Stimulated activated CD8-positive, alpha-beta memory T cell treated with anti-CD3 and anti-CD28 coated beads, Interleukin-15, amount 100 ng/mL, for 48 hours (primary cell): ENCODE data around the gene RASGRF1.
"Not testable (repeated sequence)": the region's sequence is repeated elsewhere in the genome, so short reads cannot be mapped to it uniquely, and the experiment has no call there.

Experiments
- DNase-seq, 2 donors: peaks; one replicate each; pipeline ENCODE4 v3.0.0-alpha.2; 2020; ENCODE audit warnings: low read depth in 2 of 2

RASGRF1 gene

GRCh38 chr15:79036323-79036722 is 54.3 kb downstream of the RASGRF1 start:
- DNase-seq = no peak

GRCh38 chr15:79035814-79036213 is 54.8 kb downstream of the RASGRF1 start:
- no peak for DNase-seq

- no peak for DNase-seq
Observed at GRCh38 chr15:79035111-79035601, 55.4 kb downstream of the RASGRF1 start.

GRCh38 chr15:79034284-79034683 is 56.3 kb downstream of the RASGRF1 start:
- DNase-seq = no peak

- DNase-seq = no peak
Observed at GRCh38 chr15:79032656-79033055, 57.9 kb downstream of the RASGRF1 start.

GRCh38 chr15:79031821-79032220 is 58.8 kb downstream of the RASGRF1 start:
- no peak for DNase-seq

GRCh38 chr15:79031201-79031600 is 59.4 kb downstream of the RASGRF1 start:
- no peak for DNase-seq

GRCh38 chr15:79030470-79030869 is 60.1 kb downstream of the RASGRF1 start:
- DNase-seq = no peak

- no peak for DNase-seq
Observed at GRCh38 chr15:79028411-79028964, 62.1 kb downstream of the RASGRF1 start.

- no peak for DNase-seq
Observed at GRCh38 chr15:79027532-79028410, 62.8 kb downstream of the RASGRF1 start.

GRCh38 chr15:79025802-79026201 is 64.8 kb downstream of the RASGRF1 start:
- DNase-seq = no peak

- DNase-seq = no peak
Observed at GRCh38 chr15:79025201-79025600, 65.4 kb downstream of the RASGRF1 start.

GRCh38 chr15:79024493-79024892 is 66.1 kb downstream of the RASGRF1 start:
- DNase-seq = not testable (repeated sequence)

- no peak for DNase-seq
Observed at GRCh38 chr15:79023918-79024317, 66.7 kb downstream of the RASGRF1 start.

GRCh38 chr15:79023546-79023890 is 67.1 kb downstream of the RASGRF1 start:
- DNase-seq = no peak

GRCh38 chr15:79018960-79019359 is 71.6 kb downstream of the RASGRF1 start:
- DNase-seq = no peak

GRCh38 chr15:79017953-79018352 is 72.6 kb downstream of the RASGRF1 start:
- DNase-seq = no peak

- no peak for DNase-seq
Observed at GRCh38 chr15:79016527-79017170, 73.9 kb downstream of the RASGRF1 start.

GRCh38 chr15:79015416-79015815 is 75.2 kb downstream of the RASGRF1 start:
- no peak for DNase-seq

GRCh38 chr15:79010278-79010677 is 80.3 kb downstream of the RASGRF1 start:
- DNase-seq = no peak

GRCh38 chr15:79009379-79009778 is 81.2 kb downstream of the RASGRF1 start:
- no peak for DNase-seq

GRCh38 chr15:79008659-79009058 is 81.9 kb downstream of the RASGRF1 start:
- no peak for DNase-seq

- DNase-seq = no peak
Observed at GRCh38 chr15:79007066-79007465, 83.5 kb downstream of the RASGRF1 start.
